ENCODE results near the gene ELL. TPM values are rescaled to one million over a fixed set of nuclear protein-coding genes. Genes with fewer than 3 reads are reported as not detected.
A peak's percentile ranks its signal among the peaks of the same experiment; 100 is the strongest.

ELL gene
- total RNA-seq, 1 donor = 40.4 TPM

DNA sequence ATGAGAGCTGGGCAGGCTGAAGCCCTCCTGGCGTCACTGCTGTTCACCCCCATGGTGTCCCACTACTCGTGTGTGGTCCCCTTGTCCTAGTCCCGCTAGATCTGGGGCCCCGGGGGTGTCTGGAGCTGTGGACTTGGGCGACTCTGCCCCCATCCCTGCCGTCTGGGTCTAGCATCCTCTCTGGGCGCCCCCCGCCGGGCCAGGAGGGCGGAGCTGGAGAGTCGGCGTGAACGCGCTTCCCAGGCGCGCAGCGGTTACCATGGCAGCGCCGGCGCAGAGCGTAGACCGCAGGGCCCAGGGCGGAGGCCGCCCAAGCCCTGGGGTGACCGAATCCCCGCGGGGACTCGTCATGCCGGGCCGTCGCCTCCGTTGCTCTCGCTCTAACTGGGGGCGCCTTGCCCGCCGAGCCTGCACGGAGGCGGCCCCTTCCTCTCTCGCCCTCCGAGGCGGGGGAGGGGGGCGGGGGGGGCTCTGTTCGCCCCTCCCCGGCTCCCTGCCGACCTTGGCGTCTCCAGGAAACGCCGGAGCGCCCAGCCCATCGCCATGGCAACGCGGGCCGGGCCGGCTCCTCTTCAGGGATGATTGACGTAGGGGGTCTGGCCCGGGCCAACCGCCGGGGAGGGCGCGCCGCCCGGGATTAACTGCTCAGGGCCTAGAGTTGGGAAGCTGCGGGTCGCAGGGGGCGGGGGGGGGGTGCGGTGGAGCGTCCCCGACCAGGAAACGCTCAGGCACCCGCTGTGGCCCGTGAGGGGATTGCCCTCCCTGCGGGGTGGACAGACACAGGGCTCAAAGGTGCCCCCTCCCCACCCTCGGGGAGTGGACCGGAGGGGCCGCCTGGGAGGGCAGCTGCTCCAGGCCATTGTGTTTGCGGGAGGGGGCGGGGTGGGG lies 92.8 kb downstream of the ELL start:
- Histone ChIP-seq H3K4me3 (ENCODE audit: low read length) (peak overlapping the region; percentile 26), H3K9me3 (ENCODE audit: low read depth, low read length) (no peaks in the 10 kb centered on the region)

DNA sequence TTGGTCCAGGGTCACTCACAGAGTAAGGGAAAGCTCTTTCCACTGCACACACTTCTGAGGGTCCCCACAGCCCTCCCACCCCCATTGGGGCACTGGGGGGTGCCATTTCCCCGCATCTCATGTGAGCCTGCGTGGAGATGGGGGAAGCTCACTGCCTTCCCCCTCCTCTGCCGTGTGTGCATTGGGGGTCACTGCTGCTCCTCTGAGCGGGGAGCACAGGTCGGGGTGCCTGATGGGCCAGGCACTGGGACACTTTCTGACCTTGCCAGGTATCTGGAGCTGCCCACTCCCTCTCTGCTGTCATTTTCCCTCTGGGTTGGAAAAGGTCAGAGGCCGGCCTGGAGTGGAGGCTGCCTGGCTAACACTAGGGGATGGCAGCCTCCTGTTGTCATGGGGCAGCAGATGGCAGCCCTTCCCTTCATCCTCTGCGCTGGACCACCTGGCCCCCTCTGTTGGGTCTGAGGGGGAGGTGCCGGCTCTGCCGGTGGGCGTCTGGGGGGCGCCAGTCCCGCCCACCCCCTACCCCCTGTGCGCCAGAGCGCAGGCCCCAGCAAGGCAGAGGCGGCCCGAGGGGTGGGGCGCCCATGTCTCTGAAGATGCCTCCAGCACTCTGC lies 93.6 kb downstream of the ELL start:
- H3K9me3 ChIP-seq (ENCODE audit: low read depth, low read length) = no peaks in the 10 kb centered on the region
- no peaks in the 10 kb centered on the region for H3K27me3 ChIP-seq (ENCODE audit: insufficient read depth, low read length)
- H3K4me1 ChIP-seq (ENCODE audit: insufficient read depth, low read length) = peaks cover 41% of the 10 kb centered on the region
- no peak overlapping the region for H3K4me3 ChIP-seq (ENCODE audit: low read length)

More for the DNA sequence above, 92.8 kb downstream of the ELL start:
- no peaks in the 10 kb centered on the region for H3K27me3 ChIP-seq (ENCODE audit: insufficient read depth, low read length)
- peaks cover 36% of the 10 kb centered on the region for H3K4me1 ChIP-seq (ENCODE audit: insufficient read depth, low read length)

GRCh38 chr19:18427743-18428113 lies 94.1 kb downstream of the ELL start:
- peaks cover 41% of the 10 kb centered on the region for H3K4me1 ChIP-seq (ENCODE audit: insufficient read depth, low read length)
- H3K4me3 ChIP-seq (ENCODE audit: low read length) = no peak overlapping the region

DNA sequence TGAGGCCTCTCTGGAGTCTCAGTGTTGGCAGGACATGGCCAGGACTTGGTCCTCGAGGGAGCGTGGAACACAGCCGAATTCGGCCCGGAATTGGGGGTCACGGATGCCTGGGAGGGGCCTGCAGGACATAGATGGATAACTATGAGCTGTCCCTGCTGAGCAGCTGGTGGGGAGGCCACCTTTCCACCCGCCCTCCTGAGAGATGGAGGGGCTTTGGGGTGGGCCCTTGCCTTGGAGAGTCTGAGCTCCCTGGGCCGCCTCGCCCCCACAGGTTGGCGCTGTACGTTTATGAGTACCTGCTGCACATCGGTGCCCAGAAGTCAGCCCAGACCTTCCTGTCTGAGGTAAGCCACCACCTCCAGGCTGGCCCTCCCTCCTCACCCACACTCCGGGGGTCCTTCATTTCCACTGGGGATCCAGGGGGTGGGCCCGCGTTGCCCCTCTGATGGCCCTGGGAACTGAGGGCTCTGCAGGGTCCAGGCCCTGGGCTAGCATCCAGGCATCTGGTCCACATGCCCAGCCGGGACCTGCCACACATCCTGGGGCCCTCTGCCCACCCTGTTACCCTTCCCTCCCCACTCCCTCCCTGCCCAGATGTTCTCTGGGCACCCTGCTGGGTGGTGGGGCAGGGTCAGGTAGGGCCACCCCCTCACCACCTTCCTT lies 94.7 kb downstream of the ELL start:
- Histone ChIP-seq H3K27me3 (ENCODE audit: insufficient read depth, low read length) (no peaks in the 10 kb centered on the region), H3K9me3 (ENCODE audit: low read depth, low read length) (no peaks in the 10 kb centered on the region), H3K4me1 (ENCODE audit: insufficient read depth, low read length) (peaks cover 43% of the 10 kb centered on the region), H3K4me3 (ENCODE audit: low read length) (no peak overlapping the region)

More at GRCh38 chr19:18427743-18428113, 94.1 kb downstream of the ELL start:
- Histone ChIP-seq H3K9me3 (ENCODE audit: low read depth, low read length) (no peaks in the 10 kb centered on the region), H3K27me3 (ENCODE audit: insufficient read depth, low read length) (no peaks in the 10 kb centered on the region)

DNA sequence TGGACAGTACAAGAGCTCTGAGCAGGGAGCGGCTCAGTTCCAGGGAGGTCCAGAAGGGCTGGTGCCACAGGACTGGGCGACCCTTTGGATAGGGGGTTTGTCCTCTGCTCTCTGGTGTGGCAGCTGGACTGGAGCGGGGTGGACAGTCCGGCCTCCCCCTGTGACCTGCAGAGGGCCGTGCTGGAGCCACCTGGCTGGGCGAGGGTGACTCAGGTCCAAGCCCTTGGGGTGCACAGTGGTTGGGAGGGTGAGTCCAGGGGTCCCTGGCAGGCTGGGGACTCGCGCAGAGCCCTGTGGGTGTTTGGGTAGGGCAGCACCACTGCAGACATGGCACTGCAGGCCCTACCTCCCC lies 95.5 kb downstream of the ELL start:
- no peaks in the 10 kb centered on the region for H3K9me3 ChIP-seq (ENCODE audit: low read depth, low read length)
- H3K4me1 ChIP-seq (ENCODE audit: insufficient read depth, low read length) = peaks cover 51% of the 10 kb centered on the region
- H3K4me3 ChIP-seq (ENCODE audit: low read length) = no peak overlapping the region
- H3K27me3 ChIP-seq (ENCODE audit: insufficient read depth, low read length) = no peaks in the 10 kb centered on the region

DNA sequence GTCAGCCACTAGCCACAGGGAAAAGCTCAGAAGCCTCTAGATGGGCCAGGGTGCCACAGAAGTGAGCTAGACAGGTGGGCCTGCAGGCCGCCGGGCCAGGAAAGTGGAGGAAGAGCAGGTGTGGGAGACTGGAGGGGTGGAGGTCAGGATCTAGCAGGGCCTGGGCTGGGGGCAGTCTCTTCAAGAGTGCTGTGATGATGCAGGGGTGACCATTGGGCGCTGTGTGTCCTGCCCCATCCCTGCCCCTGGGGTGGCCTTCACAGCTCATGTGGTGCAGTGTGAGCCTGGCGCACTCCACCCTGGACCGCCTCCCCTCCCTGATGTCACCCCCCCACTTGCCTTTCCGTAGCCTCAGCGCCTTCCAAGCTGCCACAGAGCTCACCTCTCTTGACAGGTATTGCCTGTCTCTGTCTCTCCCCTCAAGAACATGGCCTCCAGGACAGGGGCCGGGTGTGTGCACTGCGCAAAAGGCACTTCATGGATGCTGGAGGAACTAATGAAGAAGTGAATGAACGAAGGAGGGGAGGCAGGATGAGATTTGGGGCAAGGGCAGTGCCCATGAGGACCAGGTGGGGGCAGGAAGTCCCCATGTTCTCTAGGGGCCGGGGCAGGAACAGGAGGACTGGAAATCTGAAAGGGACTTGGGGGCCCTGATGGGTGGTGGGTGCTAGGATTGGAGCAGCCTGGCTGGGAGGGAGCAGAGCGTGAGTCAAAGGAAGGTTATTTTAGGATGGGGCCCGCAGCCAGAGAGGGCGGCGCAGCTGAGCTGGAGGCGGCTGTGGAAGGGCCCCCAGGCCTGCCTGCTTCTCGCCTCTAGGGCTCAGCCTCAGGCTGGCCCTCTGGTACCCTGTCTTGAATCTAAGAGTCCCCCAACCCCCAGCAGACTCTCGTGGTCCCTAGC lies 96.1 kb downstream of the ELL start:
- H3K4me3 ChIP-seq (ENCODE audit: low read length) = no peak overlapping the region
- H3K27me3 ChIP-seq (ENCODE audit: insufficient read depth, low read length) = no peaks in the 10 kb centered on the region
- peaks cover 57% of the 10 kb centered on the region for H3K4me1 ChIP-seq (ENCODE audit: insufficient read depth, low read length)
- no peaks in the 10 kb centered on the region for H3K9me3 ChIP-seq (ENCODE audit: low read depth, low read length)

GRCh38 chr19:18424890-18425514 lies 96.9 kb downstream of the ELL start:
- Histone ChIP-seq H3K27me3 (ENCODE audit: insufficient read depth, low read length) (no peaks in the 10 kb centered on the region), H3K4me1 (ENCODE audit: insufficient read depth, low read length) (peaks cover 59% of the 10 kb centered on the region), H3K9me3 (ENCODE audit: low read depth, low read length) (no peaks in the 10 kb centered on the region), H3K4me3 (ENCODE audit: low read length) (no peak overlapping the region)

DNA sequence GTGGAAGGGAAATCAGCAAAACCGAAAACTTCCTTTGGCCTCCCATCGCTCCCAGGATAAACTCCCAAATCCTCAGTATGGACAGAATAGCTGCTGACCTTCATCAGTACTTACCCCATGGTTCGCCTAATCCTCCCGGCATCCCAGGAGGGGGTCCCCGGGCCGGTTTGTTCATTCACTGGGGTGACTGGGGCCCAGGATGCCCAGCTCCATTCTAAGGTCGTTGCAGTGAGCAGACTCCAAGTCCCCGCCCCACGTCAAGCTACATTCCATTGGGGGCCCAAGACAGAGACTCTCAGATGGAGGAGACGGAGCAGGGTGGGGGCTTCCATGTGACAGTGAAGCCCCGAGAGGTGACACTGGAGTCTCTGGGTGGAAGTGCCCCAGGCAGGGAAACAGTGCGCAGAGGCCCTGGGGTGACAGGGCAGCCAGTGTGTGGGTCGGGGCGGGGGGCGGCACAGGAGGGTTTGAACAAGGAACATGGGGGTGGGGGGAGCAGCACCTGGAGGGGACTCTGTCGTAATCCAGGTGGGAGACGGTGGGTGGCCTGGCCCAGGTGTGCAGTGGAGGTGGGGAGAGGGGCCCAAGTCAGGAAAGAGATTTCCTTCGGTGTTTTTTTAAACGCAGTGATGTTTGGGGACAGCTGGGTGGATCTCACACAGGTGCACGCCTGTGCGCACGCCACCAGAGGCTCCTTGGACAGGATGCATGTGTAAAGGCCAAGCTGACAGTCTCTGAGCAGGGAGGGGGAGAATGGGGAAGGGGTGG lies 97.6 kb downstream of the ELL start:
- H3K4me3 ChIP-seq (ENCODE audit: low read length) = no peak overlapping the region
- peaks cover 56% of the 10 kb centered on the region for H3K4me1 ChIP-seq (ENCODE audit: insufficient read depth, low read length)
- H3K9me3 ChIP-seq (ENCODE audit: low read depth, low read length) = no peaks in the 10 kb centered on the region
- H3K27me3 ChIP-seq (ENCODE audit: insufficient read depth, low read length) = no peaks in the 10 kb centered on the region

DNA sequence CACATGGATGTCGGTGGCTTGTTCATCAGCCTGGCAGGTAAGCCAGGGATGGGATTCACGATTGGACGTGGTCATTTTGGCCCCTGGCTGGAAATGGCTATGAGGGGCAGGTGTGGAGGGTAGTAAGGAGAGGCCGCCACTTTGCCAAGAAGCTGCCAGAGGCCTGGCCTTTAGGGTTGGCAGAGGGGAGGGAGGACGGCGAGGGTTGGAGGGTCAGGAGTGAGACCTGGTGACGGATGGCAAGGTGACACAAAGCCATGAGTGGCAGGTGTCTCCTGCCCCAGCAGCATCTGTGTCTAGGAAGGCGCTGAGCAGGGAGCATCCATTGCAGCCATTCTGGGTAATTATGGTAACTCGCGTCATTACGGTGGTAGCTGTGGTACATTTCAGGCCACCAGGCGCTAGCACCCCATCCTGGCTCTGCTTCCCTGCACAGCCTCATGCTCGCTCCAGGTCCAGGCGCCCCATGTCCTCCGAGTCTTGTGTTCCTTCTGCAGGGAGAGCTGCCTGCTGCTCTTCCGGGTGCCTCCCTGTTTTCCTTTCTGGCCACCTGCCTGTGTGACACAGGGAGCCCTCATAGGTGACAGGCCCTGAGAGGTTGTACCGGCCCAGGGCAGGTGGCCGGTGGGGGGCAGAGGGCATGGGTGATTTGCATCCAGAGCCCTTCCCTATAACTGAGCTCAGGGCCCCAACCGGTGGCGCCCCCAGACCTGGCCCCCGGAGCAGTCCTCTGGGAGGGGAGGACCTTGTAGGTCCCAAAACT lies 98.4 kb downstream of the ELL start:
- Histone ChIP-seq H3K4me3 (ENCODE audit: low read length) (no peak overlapping the region), H3K4me1 (ENCODE audit: insufficient read depth, low read length) (peaks cover 54% of the 10 kb centered on the region), H3K9me3 (ENCODE audit: low read depth, low read length) (no peaks in the 10 kb centered on the region), H3K27me3 (ENCODE audit: insufficient read depth, low read length) (no peaks in the 10 kb centered on the region)

DNA sequence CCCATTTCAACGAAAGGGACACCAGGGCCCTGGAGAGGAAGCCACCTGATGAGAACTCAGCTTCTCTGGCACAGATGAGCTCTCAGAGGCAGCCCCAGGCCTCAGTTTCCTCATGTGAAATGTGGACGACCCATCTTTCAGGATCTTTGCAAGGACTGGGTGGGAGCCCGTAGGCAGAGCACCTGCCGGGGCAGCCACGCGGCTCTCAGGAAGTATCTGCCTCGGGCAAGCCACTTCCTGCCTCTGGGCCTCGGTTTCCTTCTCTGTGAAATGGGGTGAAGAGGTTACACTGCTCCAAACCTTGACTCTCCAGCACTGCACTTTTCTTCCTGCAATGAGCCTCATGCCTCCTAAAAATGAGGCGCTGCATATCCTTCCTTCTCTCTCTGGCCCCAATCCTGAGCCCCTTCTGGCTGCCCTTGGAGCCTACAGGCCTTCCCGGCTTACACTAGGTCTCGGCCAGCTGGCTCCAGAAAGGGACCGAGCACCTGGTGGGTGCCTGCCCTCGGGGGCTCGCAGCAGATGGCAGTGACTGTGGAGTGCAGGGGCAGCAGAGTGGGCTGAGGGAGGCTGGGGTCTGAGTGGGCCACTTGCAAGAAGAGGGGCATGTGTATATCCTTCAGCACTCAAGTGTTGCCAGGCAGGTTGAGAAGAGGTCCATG lies 99.2 kb downstream of the ELL start:
- peaks cover 60% of the 10 kb centered on the region for H3K4me1 ChIP-seq (ENCODE audit: insufficient read depth, low read length)

DNA sequence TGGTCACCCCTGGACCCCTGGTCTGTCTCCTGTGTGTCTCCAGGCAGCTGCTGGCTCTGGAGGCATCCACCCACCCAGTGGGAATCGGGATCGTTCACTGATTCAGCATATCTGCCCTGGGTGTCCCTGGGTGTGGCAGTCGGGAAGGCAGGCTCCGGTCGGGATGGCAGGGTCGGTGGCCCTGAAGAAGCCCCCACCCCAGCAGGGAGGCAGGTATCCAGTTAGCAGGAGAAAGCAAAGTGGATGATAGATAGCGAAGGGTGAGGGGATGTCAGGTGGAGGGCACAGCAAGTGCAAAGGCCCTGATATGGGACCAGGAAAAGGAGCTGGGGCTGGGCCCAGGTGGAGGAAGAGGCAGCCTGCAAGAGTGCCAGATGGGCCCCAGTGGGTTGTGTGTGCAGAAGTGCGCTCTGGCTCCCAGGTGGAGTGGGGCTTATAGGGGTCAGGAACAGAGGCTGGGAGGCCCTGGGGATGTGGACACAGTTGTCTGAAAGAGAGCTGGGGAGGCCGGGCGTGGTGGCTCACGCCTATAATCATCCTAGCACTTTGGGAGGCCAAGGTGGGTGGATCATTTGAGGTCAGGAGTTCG lies 100.4 kb downstream of the ELL start:
- Histone ChIP-seq H3K4me1 (ENCODE audit: insufficient read depth, low read length) (peaks cover 71% of the 10 kb centered on the region), H3K27me3 (ENCODE audit: insufficient read depth, low read length) (no peaks in the 10 kb centered on the region), H3K4me3 (ENCODE audit: low read length) (no peak overlapping the region), H3K9me3 (ENCODE audit: low read depth, low read length) (no peaks in the 10 kb centered on the region)

More for the DNA sequence above, 99.2 kb downstream of the ELL start:
- Histone ChIP-seq H3K4me3 (ENCODE audit: low read length) (no peak overlapping the region), H3K27me3 (ENCODE audit: insufficient read depth, low read length) (no peaks in the 10 kb centered on the region), H3K9me3 (ENCODE audit: low read depth, low read length) (no peaks in the 10 kb centered on the region)

- no peaks in the 10 kb centered on the region for H3K9me3 ChIP-seq (ENCODE audit: low read depth, low read length)
- H3K27me3 ChIP-seq (ENCODE audit: insufficient read depth, low read length) = no peaks in the 10 kb centered on the region
- H3K4me3 ChIP-seq (ENCODE audit: low read length) = no peak overlapping the region
- H3K4me1 ChIP-seq (ENCODE audit: insufficient read depth, low read length) = peaks cover 76% of the 10 kb centered on the region
These were observed 100.9 kb downstream of the ELL start for GRCh38 chr19:18420930-18421329.
